Mesenchymal stem cell (in vitro differentiated cells and primary cell): Measurements from ENCODE around the gene GJD3.
A peak's percentile ranks its signal among the peaks of the same experiment; 100 is the strongest.

Experiments used
- DNase-seq: peaks from one replicate; pipeline ENCODE4 v3.0.0-alpha.2; 2013
- H2AFZ ChIP-seq: one replicate; pipeline ENCODE4 v1.6.1; 2013; ENCODE audit warnings: low read depth, mild to moderate bottlenecking, control low read depth, inconsistent platforms, low read length, moderate library complexity
- H2AK5ac ChIP-seq: 2 replicates; pipeline ENCODE4 v1.6.1; 2013; ENCODE audit warnings: low read length, moderate library complexity, mild to moderate bottlenecking, inconsistent platforms; ENCODE audit not compliant: severe bottlenecking
- H2BK120ac ChIP-seq: one replicate; pipeline ENCODE4 v1.6.1; 2013; ENCODE audit warnings: low read depth, mild to moderate bottlenecking, inconsistent platforms, low read length, moderate library complexity
- H2BK12ac ChIP-seq, 2 experiments: one replicate each; pipeline ENCODE4 v1.6.1; 2013; ENCODE audit warnings: inconsistent platforms in 2 of 2, low read length in 2 of 2, mild to moderate bottlenecking in 2 of 2, moderate library complexity in 2 of 2, control low read depth in 1 of 2
- H2BK15ac ChIP-seq: one replicate; pipeline ENCODE4 v1.6.1; 2013; ENCODE audit warnings: mild to moderate bottlenecking, low read depth, inconsistent platforms; ENCODE audit not compliant: poor library complexity, severe bottlenecking
- H2BK5ac ChIP-seq: 2 replicates; pipeline ENCODE4 v1.6.1; 2013; ENCODE audit warnings: low read depth, mild to moderate bottlenecking, low read length, control low read depth, inconsistent platforms; ENCODE audit not compliant: poor library complexity, severe bottlenecking
- H3K14ac ChIP-seq, 2 experiments: one replicate each; pipeline ENCODE4 v1.6.1; 2013; ENCODE audit warnings: inconsistent platforms in 2 of 2, low read length in 2 of 2, control low read depth in 1 of 2, mild to moderate bottlenecking in 1 of 2, moderate library complexity in 1 of 2
- H3K18ac ChIP-seq, 2 experiments: one replicate each; pipeline ENCODE4 v1.6.1; 2013; ENCODE audit warnings: inconsistent platforms in 2 of 2, low read length in 2 of 2, control low read depth in 1 of 2, low read depth in 1 of 2, mild to moderate bottlenecking in 1 of 2
- H3K23ac ChIP-seq, 2 experiments: one replicate each; pipeline ENCODE4 v1.6.1; 2013; ENCODE audit warnings: inconsistent platforms in 2 of 2, low read length in 2 of 2, mild to moderate bottlenecking in 2 of 2, moderate library complexity in 2 of 2, control low read depth in 1 of 2
- H3K27ac ChIP-seq: 2 replicates; pipeline ENCODE4 v1.5.1; 2013; ENCODE audit warnings: mild to moderate bottlenecking, moderate library complexity, low read length, control low read depth, inconsistent platforms; ENCODE audit not compliant: poor library complexity, severe bottlenecking
- H3K27me3 ChIP-seq, 2 experiments: 2 replicates each; pipeline versions ENCODE4 v1.6.1 to v1.7.0; 2013; ENCODE audit warnings: low read length in 2 of 2, mild to moderate bottlenecking in 2 of 2, moderate library complexity in 2 of 2, control low read depth in 1 of 2, inconsistent platforms in 1 of 2; ENCODE audit not compliant: control insufficient read depth in 1 of 2, insufficient read depth in 1 of 2
- H3K36me3 ChIP-seq, 2 experiments: 2 replicates each; pipeline versions ENCODE4 v1.6.1 to v1.7.0; 2013; ENCODE audit warnings: low read length in 2 of 2, control low read depth in 1 of 2, inconsistent platforms in 1 of 2, low read depth in 1 of 2, mild to moderate bottlenecking in 1 of 2; ENCODE audit not compliant: insufficient read depth in 2 of 2, control insufficient read depth in 1 of 2
- H3K4ac ChIP-seq, 2 experiments: one replicate each; pipeline ENCODE4 v1.6.1; 2013; ENCODE audit warnings: inconsistent platforms in 2 of 2, low read length in 2 of 2, mild to moderate bottlenecking in 2 of 2, moderate library complexity in 2 of 2, control low read depth in 1 of 2, low read depth in 1 of 2
- H3K4me1 ChIP-seq: 2 replicates; pipeline ENCODE4 v1.6.1; 2013; ENCODE audit warnings: low read depth, low read length, control low read depth; ENCODE audit not compliant: control insufficient read depth, insufficient read depth
- H3K4me2 ChIP-seq: 2 replicates; pipeline ENCODE4 v1.6.1; 2013; ENCODE audit warnings: low read length, mild to moderate bottlenecking, inconsistent platforms; ENCODE audit not compliant: poor library complexity, severe bottlenecking
- H3K4me3 ChIP-seq, 2 experiments: 2 replicates each; pipeline versions ENCODE4 v1.5.1 to v1.7.0; 2013; ENCODE audit warnings: low read length in 2 of 2, mild to moderate bottlenecking in 2 of 2, control low read depth in 1 of 2, low read depth in 1 of 2; ENCODE audit not compliant: insufficient read depth in 1 of 2
- H3K79me1 ChIP-seq: replicated peaks from 2 replicates; pipeline ENCODE4 v1.6.1; 2013; ENCODE audit warnings: mild to moderate bottlenecking, control low read depth, low read length, inconsistent platforms; ENCODE audit not compliant: poor library complexity, severe bottlenecking
- H3K9ac ChIP-seq: 2 replicates; pipeline ENCODE4 v1.7.0; 2013; ENCODE audit warnings: mild to moderate bottlenecking, low read length, moderate library complexity
- H3K9me3 ChIP-seq: 2 replicates; pipeline ENCODE4 v1.7.0; 2013; ENCODE audit warnings: mild to moderate bottlenecking, low read length; ENCODE audit not compliant: control insufficient read depth
- H4K8ac ChIP-seq: one replicate; pipeline ENCODE4 v1.6.1; 2013; ENCODE audit warnings: inconsistent platforms, mild to moderate bottlenecking, low read length, moderate library complexity
- H4K91ac ChIP-seq: one replicate; pipeline ENCODE4 v1.6.1; 2013; ENCODE audit warnings: mild to moderate bottlenecking, low read length, inconsistent platforms
- WGBS: methylation state at CpG from one replicate; pipeline ENCODE4 v1.1.7; 2013; ENCODE audit warnings: mixed read lengths; 5-methylcytosine and 5-hydroxymethylcytosine counted together

The GJD3 gene

GRCh38 chr17:40362696-40363110, 1.8 kb downstream of the GJD3 start:
- H3K36me3 ChIP-seq, result peaks cover 0 to 4% of the 10 kb centered on the region in 2 experiments
- peaks cover 5% of the 10 kb centered on the region for H3K79me1 ChIP-seq
- under 1% methylated on average over 54 of the region's 58 CpGs for WGBS
- peaks cover 27% of the 10 kb centered on the region for H3K4me1 ChIP-seq
- peak overlapping the region in 1 of 2 experiments; percentile 62 for H3K23ac ChIP-seq
- peak overlapping the region; percentile 62 for H3K9ac ChIP-seq
- peak overlapping the region; percentile 73 to 80 for H3K4me3 ChIP-seq
- H2BK15ac ChIP-seq, result peak overlapping the region; percentile 55
- H3K27ac ChIP-seq, result no peak overlapping the region
- no peaks in the 10 kb centered on the region for H3K27me3 ChIP-seq
- H2BK5ac ChIP-seq, result no peak overlapping the region
- no peak overlapping the region for H2BK12ac ChIP-seq
- peak overlapping the region in 1 of 2 experiments; percentile 72 for H3K14ac ChIP-seq
- no peak overlapping the region for H2AK5ac ChIP-seq
- peak overlapping the region; percentile 85 for H4K91ac ChIP-seq
- H3K4ac ChIP-seq, result peak overlapping the region; percentile 35 to 66
- peak overlapping the region; percentile 95 for H3K4me2 ChIP-seq
- peak overlapping the region; percentile 76 for H2AFZ ChIP-seq
- DNase-seq, result peak; percentile 77
- H3K9me3 ChIP-seq, result no peaks in the 10 kb centered on the region
- peak overlapping the region; percentile 13 for H2BK120ac ChIP-seq
- peak overlapping the region; percentile 86 for H4K8ac ChIP-seq
- H3K18ac ChIP-seq, result peak overlapping the region; percentile 69 to 75

GRCh38 chr17:40361925-40362695, 2.4 kb downstream of the GJD3 start:
- peaks cover 5% of the 10 kb centered on the region for H3K79me1 ChIP-seq
- H3K4me3 ChIP-seq, result peak overlapping the region; percentile 69 to 73
- no peak overlapping the region for H4K91ac ChIP-seq
- peaks cover 27% of the 10 kb centered on the region for H3K4me1 ChIP-seq
- H3K36me3 ChIP-seq, result peaks cover 0 to 10% of the 10 kb centered on the region in 2 experiments
- no peak overlapping the region for H3K14ac ChIP-seq
- H3K4ac ChIP-seq, result no peak overlapping the region
- H2BK12ac ChIP-seq, result no peak overlapping the region
- 80% methylated on average over 22 of the region's 24 CpGs for WGBS
- H3K23ac ChIP-seq, result no peak overlapping the region
- no peak overlapping the region for H2BK120ac ChIP-seq
- no peaks in the 10 kb centered on the region for H3K27me3 ChIP-seq
- H3K27ac ChIP-seq, result no peak overlapping the region
- peak overlapping the region in 1 of 2 experiments; percentile 69 for H3K18ac ChIP-seq
- no peak overlapping the region for H2AK5ac ChIP-seq
- H2BK5ac ChIP-seq, result no peak overlapping the region
- H2BK15ac ChIP-seq, result no peak overlapping the region
- no peak overlapping the region for H2AFZ ChIP-seq
- peak overlapping the region; percentile 95 for H3K4me2 ChIP-seq
- DNase-seq, result no peak
- H3K9me3 ChIP-seq, result no peaks in the 10 kb centered on the region
- peak overlapping the region; percentile 86 for H4K8ac ChIP-seq
- peak overlapping the region; percentile 62 for H3K9ac ChIP-seq

- Histone ChIP-seq H4K8ac (no peak overlapping the region), H3K79me1 (peaks cover 5% of the 10 kb centered on the region), H2BK12ac (no peak overlapping the region), H2BK5ac (no peak overlapping the region), H2BK120ac (no peak overlapping the region), H3K4me2 (no peak overlapping the region), H2BK15ac (no peak overlapping the region), H2AK5ac (no peak overlapping the region), H3K23ac (peak overlapping the region in 1 of 2 experiments; percentile 6), H3K9ac (no peak overlapping the region), H3K27me3 (no peaks in the 10 kb centered on the region), H3K36me3 (peaks cover 2 to 16% of the 10 kb centered on the region in 2 experiments), H3K14ac (no peak overlapping the region), H3K4me1 (peaks cover 27% of the 10 kb centered on the region), H2AFZ (no peak overlapping the region), H3K18ac (no peak overlapping the region), H4K91ac (peak overlapping the region; percentile 10), H3K4ac (no peak overlapping the region), H3K9me3 (no peaks in the 10 kb centered on the region), H3K4me3 (no peak overlapping the region), H3K27ac (no peak overlapping the region)
- DNase-seq, result no peak
- 62% methylated on average over 19 of the region's 32 CpGs for WGBS
These were observed 3.2 kb downstream of the GJD3 start for GRCh38 chr17:40361063-40361924.

- WGBS, result 75% methylated on average over 5 of the region's 8 CpGs
- no peak overlapping the region for H3K23ac ChIP-seq
- no peak overlapping the region for H3K4me2 ChIP-seq
- H2BK15ac ChIP-seq, result no peak overlapping the region
- peaks cover 3% of the 10 kb centered on the region for H3K79me1 ChIP-seq
- H3K4me3 ChIP-seq, result no peak overlapping the region
- no peaks in the 10 kb centered on the region for H3K27me3 ChIP-seq
- no peak overlapping the region for H2BK5ac ChIP-seq
- H3K9ac ChIP-seq, result no peak overlapping the region
- H2AFZ ChIP-seq, result no peak overlapping the region
- peaks cover 12 to 28% of the 10 kb centered on the region in 2 experiments for H3K36me3 ChIP-seq
- no peak overlapping the region for H3K4ac ChIP-seq
- no peaks in the 10 kb centered on the region for H3K9me3 ChIP-seq
- H3K14ac ChIP-seq, result no peak overlapping the region
- peaks cover 27% of the 10 kb centered on the region for H3K4me1 ChIP-seq
- H2BK120ac ChIP-seq, result no peak overlapping the region
- no peak overlapping the region for H2AK5ac ChIP-seq
- H4K8ac ChIP-seq, result no peak overlapping the region
- no peak overlapping the region for H3K27ac ChIP-seq
- H4K91ac ChIP-seq, result no peak overlapping the region
- H3K18ac ChIP-seq, result no peak overlapping the region
- DNase-seq, result no peak
- no peak overlapping the region for H2BK12ac ChIP-seq
These were observed 4.4 kb downstream of the GJD3 start for GRCh38 chr17:40360091-40360490.
